SK-N-MC (cell line): Measurements from ENCODE around the gene BLOC1S6.
A peak's percentile ranks its signal among the peaks of the same experiment; 100 is the strongest.

ENCODE experiments used
- DNase-seq: peaks from one replicate; pipeline ENCODE4 v3.0.0-alpha.2; 2011; ENCODE audit warnings: low read depth, low spot score
- H3K27ac ChIP-seq: fragments of 200-600 bp; sonication (generic); 2 replicates; pipeline ENCODE4 v1.5.1; 2016; ENCODE audit warnings: mixed run types
- H3K36me3 ChIP-seq: fragments of 200-600 bp; sonication (generic); 2 replicates; pipeline ENCODE4 v1.6.1; 2017; ENCODE audit warnings: antibody characterized with exemption, low read length, mixed read lengths; ENCODE audit not compliant: insufficient read depth
- H3K4me3 ChIP-seq: fragments of 200-600 bp; sonication (generic); 2 replicates; pipeline ENCODE4 v1.5.1; 2016
- H3K9ac ChIP-seq: fragments of 200-600 bp; sonication (generic); 2 replicates; pipeline ENCODE4 v1.8.0; 2017; ENCODE audit warnings: mixed run types, mixed read lengths; ENCODE audit not compliant: insufficient read length
- H3K9me3 ChIP-seq: fragments of 200-600 bp; sonication (generic); 2 replicates; pipeline ENCODE4 v1.6.1; 2017; ENCODE audit warnings: low read depth, mild to moderate bottlenecking, antibody characterized with exemption, low read length, moderate library complexity, mixed read lengths
- EZH2 ChIP-seq: fragments of 200-600 bp; sonication (generic); IDR thresholded peaks from one replicate; pipeline ENCODE4 v1.6.1; 2017; ENCODE audit warnings: antibody characterized with exemption
- FOXP2 ChIP-seq: optimal IDR thresholded peaks from 2 replicates; pipeline ENCODE3; 2011; ENCODE audit warnings: mild to moderate bottlenecking, moderate library complexity; ENCODE audit not compliant: insufficient read depth; ENCODE audit errors: extremely low read length, control extremely low read depth
- POLR2AphosphoS5 ChIP-seq: IDR thresholded peaks from 2 replicates; pipeline ENCODE4 v1.6.1; 2012; ENCODE audit warnings: mild to moderate bottlenecking, low read depth, low read length, borderline replicate concordance

Gene BLOC1S6

GRCh38 chr15:45586125-45586524 lies 1.1 kb upstream of the BLOC1S6 start:
- Histone ChIP-seq H3K9me3 (no peaks in the 10 kb centered on the region), H3K9ac (peak overlapping the region; percentile 98), H3K4me3 (peak overlapping the region; percentile 94), H3K27ac (peak overlapping the region; percentile 96), H3K36me3 (no peaks in the 10 kb centered on the region)
- no peak for DNase-seq
- TF ChIP-seq POLR2AphosphoS5 = no peak
- TF ChIP-seq FOXP2 = no peak
- no peak for TF ChIP-seq EZH2

DNA sequence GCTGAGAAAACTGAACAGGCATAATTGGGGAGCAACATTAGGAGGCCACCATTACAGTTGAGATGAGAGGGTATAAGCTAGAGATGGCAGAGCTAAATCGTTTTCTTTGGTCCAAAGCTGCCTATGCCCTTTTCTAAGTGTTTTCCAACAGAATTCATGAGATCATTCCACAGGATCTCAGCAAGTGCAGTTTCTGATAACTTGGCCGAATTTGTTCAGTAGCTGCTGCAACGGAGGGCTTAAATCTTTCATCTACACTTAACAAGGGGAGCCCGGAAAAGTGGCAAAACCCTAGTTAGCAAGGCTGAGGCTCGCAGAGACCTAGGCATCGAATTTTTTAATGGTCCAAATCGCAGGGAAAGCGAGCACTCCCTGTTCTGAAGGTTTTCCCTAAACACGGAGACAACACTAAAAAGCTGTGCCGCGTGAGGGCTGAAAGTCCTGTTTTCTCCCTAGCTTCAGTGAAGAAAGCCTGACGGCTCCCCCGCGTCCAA lies 531 bp upstream of the BLOC1S6 start:
- TF ChIP-seq EZH2 = no peak
- no peak for TF ChIP-seq FOXP2
- no peak for TF ChIP-seq POLR2AphosphoS5
- Histone ChIP-seq H3K27ac (peak overlapping the region; percentile 96), H3K4me3 (peak overlapping the region; percentile 94), H3K36me3 (no peaks in the 10 kb centered on the region), H3K9ac (peak overlapping the region; percentile 98), H3K9me3 (no peaks in the 10 kb centered on the region)
- no peak for DNase-seq

GRCh38 chr15:45587863-45588170 lies 638 bp downstream of the BLOC1S6 start:
- peak overlapping the region; percentile 94 for H3K4me3 ChIP-seq
- no peak for DNase-seq
- H3K9ac ChIP-seq = peak overlapping the region; percentile 98
- TF ChIP-seq FOXP2 (no peak), POLR2AphosphoS5 (no peak), EZH2 (no peak)
- H3K36me3 ChIP-seq = peaks cover 6% of the 10 kb centered on the region
- H3K27ac ChIP-seq = no peak overlapping the region; the same call in 1 of the 2 replicates
- no peaks in the 10 kb centered on the region for H3K9me3 ChIP-seq

- no peaks in the 10 kb centered on the region for H3K9me3 ChIP-seq
- TF ChIP-seq FOXP2 (no peak), POLR2AphosphoS5 (no peak), EZH2 (no peak)
- peak overlapping the region; percentile 94 for H3K4me3 ChIP-seq
- no peak for DNase-seq
- H3K9ac ChIP-seq = peak overlapping the region; percentile 98
- H3K36me3 ChIP-seq = peaks cover 10% of the 10 kb centered on the region
- H3K27ac ChIP-seq = no peak overlapping the region
Observed at GRCh38 chr15:45588219-45588875, 1.2 kb downstream of the BLOC1S6 start.

DNA sequence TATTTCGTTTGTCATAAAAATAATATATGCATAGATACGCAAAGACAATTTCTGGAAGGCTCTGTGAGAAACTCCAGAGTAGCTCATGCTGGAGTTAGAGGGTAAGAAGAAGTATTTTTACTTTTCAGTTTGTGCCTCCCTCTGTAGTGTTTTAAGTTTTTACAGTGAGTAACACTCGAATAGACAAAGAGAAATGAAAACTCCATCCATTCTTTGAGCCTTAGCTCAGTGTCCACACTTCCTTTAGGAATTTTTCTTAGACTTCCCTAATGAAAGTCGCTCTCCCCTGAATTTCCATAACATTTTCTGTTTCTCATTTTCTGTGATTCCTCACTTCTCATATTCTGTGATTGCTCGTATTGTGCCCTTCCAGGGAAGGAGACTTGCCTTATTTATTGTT lies 2.1 kb downstream of the BLOC1S6 start:
- TF ChIP-seq EZH2 (no peak), POLR2AphosphoS5 (no peak), FOXP2 (no peak)
- Histone ChIP-seq H3K4me3 (peak overlapping the region; percentile 94), H3K9me3 (no peaks in the 10 kb centered on the region), H3K36me3 (peaks cover 17% of the 10 kb centered on the region), H3K27ac (no peak overlapping the region), H3K9ac (peak overlapping the region; percentile 98)
- no peak for DNase-seq

DNA sequence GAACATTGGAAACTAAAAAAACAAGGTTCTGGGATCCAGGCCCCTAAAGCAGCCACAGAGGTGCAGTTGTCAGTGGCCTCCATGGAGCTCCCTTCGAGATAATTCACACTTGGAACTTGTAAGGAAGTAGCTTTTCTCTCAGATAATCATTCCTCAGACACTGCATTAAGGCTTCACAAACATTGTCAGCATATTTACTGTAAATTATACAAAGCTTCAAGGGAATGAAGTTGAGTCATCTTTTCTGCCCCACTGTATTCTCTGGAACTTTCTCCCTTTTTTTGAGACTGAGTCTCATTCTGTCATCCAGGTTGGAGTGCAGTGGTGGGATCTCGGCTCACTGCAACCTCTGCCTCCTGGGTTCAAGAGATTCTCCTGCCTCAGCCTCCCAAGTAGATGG lies 7.1 kb downstream of the BLOC1S6 start:
- H3K9ac ChIP-seq = no peak overlapping the region
- H3K4me3 ChIP-seq = no peak overlapping the region
- DNase-seq = no peak
- no peak overlapping the region for H3K27ac ChIP-seq
- H3K9me3 ChIP-seq = no peaks in the 10 kb centered on the region
- peaks cover 52% of the 10 kb centered on the region for H3K36me3 ChIP-seq
- no peak for TF ChIP-seq FOXP2
- TF ChIP-seq POLR2AphosphoS5 = no peak
- no peak for TF ChIP-seq EZH2

- Histone ChIP-seq H3K9me3 (no peaks in the 10 kb centered on the region), H3K36me3 (peaks cover 52% of the 10 kb centered on the region), H3K4me3 (no peak overlapping the region), H3K9ac (no peak overlapping the region), H3K27ac (no peak overlapping the region)
- DNase-seq = no peak
- TF ChIP-seq POLR2AphosphoS5 = no peak
- no peak for TF ChIP-seq EZH2
- no peak for TF ChIP-seq FOXP2
Observed at GRCh38 chr15:45594835-45595530, 7.8 kb downstream of the BLOC1S6 start.

- no peak overlapping the region for H3K9ac ChIP-seq
- H3K9me3 ChIP-seq = no peaks in the 10 kb centered on the region
- no peak overlapping the region for H3K4me3 ChIP-seq
- H3K36me3 ChIP-seq = peaks cover 15% of the 10 kb centered on the region
- DNase-seq = no peak
- TF ChIP-seq EZH2 = no peak
- no peak for TF ChIP-seq FOXP2
- TF ChIP-seq POLR2AphosphoS5 = no peak
- no peak overlapping the region for H3K27ac ChIP-seq
Observed at GRCh38 chr15:45603881-45604280, 16.7 kb downstream of the BLOC1S6 start.

DNA sequence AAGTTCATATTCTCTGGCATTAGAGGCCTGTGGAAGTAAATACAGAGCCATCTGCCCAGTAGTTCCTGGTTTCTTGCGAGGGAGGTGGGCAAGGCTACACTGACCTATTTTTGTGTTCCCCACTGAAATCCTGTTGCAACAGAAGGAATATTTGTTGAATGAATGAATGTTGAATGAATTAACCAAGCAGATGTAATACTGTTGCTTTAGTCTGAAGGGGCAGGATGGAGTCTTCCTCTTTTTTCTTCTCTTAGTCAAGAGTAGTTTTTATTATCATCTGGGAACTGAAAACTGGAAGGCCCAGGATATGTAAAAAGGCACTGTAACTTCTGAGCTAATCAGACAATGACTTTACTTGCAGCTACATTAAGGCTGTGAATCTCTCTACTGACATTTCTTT lies 17.1 kb downstream of the BLOC1S6 start:
- H3K9ac ChIP-seq = no peak overlapping the region
- H3K4me3 ChIP-seq = no peak overlapping the region
- H3K27ac ChIP-seq = no peak overlapping the region
- no peak for DNase-seq
- no peaks in the 10 kb centered on the region for H3K9me3 ChIP-seq
- H3K36me3 ChIP-seq = peaks cover 15% of the 10 kb centered on the region
- no peak for TF ChIP-seq EZH2
- TF ChIP-seq POLR2AphosphoS5 = no peak
- no peak for TF ChIP-seq FOXP2
